Tongue (tissue), 2 donors: ENCODE measurements around the gene ZC3H13. TPM values are rescaled to one million over a fixed set of nuclear protein-coding genes. Genes with fewer than 3 reads are reported as not detected.
"Not testable (repeated sequence)": the region's sequence is repeated elsewhere in the genome, so short reads cannot be mapped to it uniquely, and the experiment has no call there.

Experiments
- DNase-seq: peaks from one replicate; pipeline ENCODE4 v3.0.0-alpha.2; 2015
- total RNA-seq: library from RNA; depleted of rRNA; stranded (reverse); fragments of >200 nt; gene quantifications from one replicate; pipeline ENCODE4 v1.2.3, GENCODE V29; 2014

ZC3H13 gene
- total RNA-seq, 1 donor from 2014 or later = 32.5 TPM

GRCh38 chr13:46004491-46004890 lies 48.1 kb downstream of the ZC3H13 start:
- DNase-seq = no peak

- DNase-seq = no peak
Measured at GRCh38 chr13:45996631-45997030, 55.9 kb downstream of the ZC3H13 start.

GRCh38 chr13:45995245-45995644 lies 57.3 kb downstream of the ZC3H13 start:
- no peak for DNase-seq

GRCh38 chr13:45994752-45995151 lies 57.8 kb downstream of the ZC3H13 start:
- no peak for DNase-seq

GRCh38 chr13:45989607-45990006 lies 62.9 kb downstream of the ZC3H13 start:
- DNase-seq = no peak

GRCh38 chr13:45981127-45981526 lies 71.4 kb downstream of the ZC3H13 start:
- DNase-seq = not testable (repeated sequence)

GRCh38 chr13:45975337-45975736 lies 77.2 kb downstream of the ZC3H13 start:
- no peak for DNase-seq

GRCh38 chr13:45974500-45974899 lies 78.0 kb downstream of the ZC3H13 start:
- DNase-seq = no peak

- no peak for DNase-seq
Measured at GRCh38 chr13:45967589-45967988, 85.0 kb downstream of the ZC3H13 start.

- no peak for DNase-seq
Measured at GRCh38 chr13:45966715-45967114, 85.8 kb downstream of the ZC3H13 start.

GRCh38 chr13:45961468-45961867 lies 91.1 kb downstream of the ZC3H13 start:
- no peak for DNase-seq

GRCh38 chr13:45954836-45955800 lies 97.4 kb downstream of the ZC3H13 start:
- DNase-seq = no peak

- no peak for DNase-seq
Measured at GRCh38 chr13:45953082-45953481, 99.5 kb downstream of the ZC3H13 start.

GRCh38 chr13:45951724-45952123 lies 100.8 kb downstream of the ZC3H13 start:
- no peak for DNase-seq

GRCh38 chr13:45951166-45951565 lies 101.4 kb downstream of the ZC3H13 start:
- no peak for DNase-seq

- no peak for DNase-seq
Measured at GRCh38 chr13:45950386-45951000, 102.1 kb downstream of the ZC3H13 start.

- no peak for DNase-seq
Measured at GRCh38 chr13:45949161-45949560, 103.4 kb downstream of the ZC3H13 start.

GRCh38 chr13:45943965-45944364 lies 108.6 kb downstream of the ZC3H13 start:
- no peak for DNase-seq

- no peak for DNase-seq
Measured at GRCh38 chr13:45943120-45943519, 109.4 kb downstream of the ZC3H13 start.

- no peak for DNase-seq
Measured at GRCh38 chr13:45941261-45941660, 111.3 kb downstream of the ZC3H13 start.

GRCh38 chr13:45940061-45940460 lies 112.5 kb downstream of the ZC3H13 start:
- DNase-seq = no peak

- DNase-seq = no peak
Measured at GRCh38 chr13:45936621-45937020, 115.9 kb downstream of the ZC3H13 start.

- no peak for DNase-seq
Measured at GRCh38 chr13:45934283-45934682, 118.3 kb downstream of the ZC3H13 start.
